Transverse colon (tissue), 4 donors: Measurements from ENCODE around the gene MSH2.

ENCODE experiments used
- CTCF ChIP-seq, 5 experiments: fragments of 200-600 bp in 3 of 5; fragments of 450-650 bp in 2 of 5; sonication (generic) in 3 of 5; IDR thresholded peaks; 1 replicate in 2 of 5; 2 replicates in 3 of 5; pipeline ENCODE4 v1.5.1; 2016 to 2017; ENCODE audit warnings: antibody characterized with exemption in 5 of 5, inconsistent platforms in 3 of 5, mild to moderate bottlenecking in 2 of 5, moderate library complexity in 1 of 5
- EP300 ChIP-seq: sonication (generic); formaldehyde crosslinking; IDR thresholded peaks from one replicate; pipeline ENCODE4 v1.6.1; 2017; ENCODE audit warnings: antibody characterized with exemption, low read depth
- POLR2A ChIP-seq: fragments of 450-650 bp; IDR thresholded peaks from one replicate; pipeline ENCODE4 v1.6.1; 2016; ENCODE audit warnings: antibody characterized with exemption, mild to moderate bottlenecking, moderate library complexity
- POLR2AphosphoS5 ChIP-seq, 3 donors: sonication (generic); formaldehyde crosslinking; IDR thresholded peaks; one replicate each; pipeline ENCODE4 v1.6.1; 2016; ENCODE audit warnings: antibody characterized with exemption in 3 of 3

- TF ChIP-seq CTCF (IDR thresholded peaks at IDR 0.05) (no peak), POLR2A (no peak), EP300 (no peak), POLR2AphosphoS5 (IDR thresholded peaks at IDR 0.05) (no peak)
These were observed 106.3 kb downstream of the MSH2 start for GRCh38 chr2:47509250-47509649.
